GM21576 (cell line): ENCODE data around the gene PTPN1.
"Not testable (repeated sequence)": the region's sequence is repeated elsewhere in the genome, so short reads cannot be mapped to it uniquely, and the experiment has no call there.

Experiments used
- ATAC-seq: cut with Tn5 transposase; IDR thresholded peaks from one replicate; pipeline ENCODE4 v1.9.1; 2021; ENCODE audit warnings: mild to moderate bottlenecking, moderate library complexity; ENCODE audit not compliant: unreplicated experiment

PTPN1 gene

DNA sequence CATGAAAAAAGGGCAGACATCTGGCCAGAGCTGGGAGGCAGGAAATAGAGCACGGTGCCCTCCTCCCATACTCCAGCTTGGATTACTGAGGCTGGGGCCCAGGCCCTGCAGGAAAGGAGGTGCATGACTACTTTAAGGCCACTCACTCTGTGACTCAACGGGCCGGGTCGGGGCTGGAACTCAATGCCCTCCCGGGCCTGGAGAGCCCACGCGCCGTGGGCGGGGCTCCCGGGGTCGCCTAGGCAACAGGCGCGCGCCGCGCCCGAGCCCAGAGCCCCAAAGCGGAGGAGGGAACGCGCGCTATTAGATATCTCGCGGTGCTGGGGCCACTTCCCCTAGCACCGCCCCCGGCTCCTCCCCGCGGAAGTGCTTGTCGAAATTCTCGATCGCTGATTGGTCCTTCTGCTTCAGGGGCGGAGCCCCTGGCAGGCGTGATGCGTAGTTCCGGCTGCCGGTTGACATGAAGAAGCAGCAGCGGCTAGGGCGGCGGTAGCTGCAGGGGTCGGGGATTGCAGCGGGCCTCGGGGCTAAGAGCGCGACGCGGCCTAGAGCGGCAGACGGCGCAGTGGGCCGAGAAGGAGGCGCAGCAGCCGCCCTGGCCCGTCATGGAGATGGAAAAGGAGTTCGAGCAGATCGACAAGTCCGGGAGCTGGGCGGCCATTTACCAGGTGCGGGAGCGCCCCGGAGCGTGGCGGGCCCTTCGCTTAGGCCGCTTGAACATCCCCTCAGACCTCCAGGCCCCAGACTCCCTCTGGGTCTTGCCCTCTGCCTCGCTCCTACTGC is at the start of gene PTPN1:
TSS of gene PTPN1 (plus strand) at position 461 of the 783 bp plus-strand sequence. CDS start at position 606, 145 bp downstream.
- ATAC-seq, result peak; percentile 88

DNA sequence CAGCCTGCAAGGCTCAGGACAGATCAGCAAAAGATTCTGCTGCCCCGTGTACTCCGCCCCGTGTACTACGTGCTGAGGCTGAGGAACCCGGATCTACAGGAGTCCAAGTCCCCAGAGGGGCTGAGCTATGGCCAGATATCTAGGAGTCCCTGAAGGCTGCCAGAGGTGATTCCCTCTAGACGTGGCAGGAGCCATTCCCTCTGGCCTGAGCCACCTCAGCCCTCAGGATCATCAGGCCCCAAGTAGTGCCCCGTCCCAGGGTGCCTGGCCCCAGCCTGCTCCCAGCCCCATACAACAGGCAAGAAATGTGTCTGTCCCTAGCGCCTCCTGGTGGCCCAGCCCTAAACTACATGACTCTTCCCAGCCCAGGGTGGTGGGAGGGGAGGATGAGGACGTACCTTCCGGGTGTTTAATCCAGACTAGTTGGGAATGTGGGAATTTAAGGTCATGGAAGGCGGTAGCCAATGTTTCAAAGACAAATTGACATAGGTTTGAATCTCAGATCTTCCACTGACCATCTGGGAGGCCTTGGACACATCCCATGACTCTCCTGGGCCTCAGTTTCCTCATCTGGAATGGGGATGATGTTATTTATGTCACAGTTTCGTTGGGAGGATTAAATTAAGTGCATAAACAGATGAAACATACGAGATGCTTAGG is 49.4 kb upstream of the PTPN1 start:
- ATAC-seq, result no peak

- ATAC-seq, result no peak
Measured at GRCh38 chr20:50462093-50462690, 48.0 kb upstream of the PTPN1 start.

DNA sequence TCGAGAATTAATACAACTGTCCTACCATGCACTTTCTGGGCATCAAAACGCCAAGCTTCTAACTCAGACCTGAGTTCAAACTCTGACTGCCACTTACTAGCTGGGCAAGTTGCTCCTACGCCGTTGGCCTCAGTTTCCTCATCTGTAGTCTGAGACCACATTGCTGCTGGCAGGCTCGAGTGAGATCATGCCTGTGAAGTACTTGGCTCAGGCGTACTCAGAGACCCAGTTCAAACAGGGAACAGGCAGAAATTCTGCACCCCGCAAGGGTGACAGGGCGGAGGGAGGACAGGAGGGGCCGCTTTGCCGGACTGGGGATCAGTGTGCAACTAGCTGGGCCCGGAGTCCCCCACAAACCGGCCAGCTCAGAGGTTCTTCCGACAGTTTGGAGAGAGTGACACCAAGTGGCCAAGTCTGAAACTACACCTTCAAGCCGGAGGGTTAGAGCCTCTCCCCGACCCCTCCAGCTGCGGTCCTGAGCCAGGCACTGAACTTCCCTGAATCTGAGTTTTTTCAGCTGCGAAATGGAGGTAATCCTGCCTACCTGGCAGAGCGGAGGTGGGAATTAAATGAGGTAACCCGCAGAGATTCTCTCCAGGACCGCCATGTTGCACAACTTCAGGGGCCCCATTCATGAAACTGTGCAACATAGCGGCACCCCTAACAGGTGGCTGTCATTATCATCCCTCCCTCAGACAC is 46.0 kb upstream of the PTPN1 start:
- ATAC-seq, result peak; percentile 66

DNA sequence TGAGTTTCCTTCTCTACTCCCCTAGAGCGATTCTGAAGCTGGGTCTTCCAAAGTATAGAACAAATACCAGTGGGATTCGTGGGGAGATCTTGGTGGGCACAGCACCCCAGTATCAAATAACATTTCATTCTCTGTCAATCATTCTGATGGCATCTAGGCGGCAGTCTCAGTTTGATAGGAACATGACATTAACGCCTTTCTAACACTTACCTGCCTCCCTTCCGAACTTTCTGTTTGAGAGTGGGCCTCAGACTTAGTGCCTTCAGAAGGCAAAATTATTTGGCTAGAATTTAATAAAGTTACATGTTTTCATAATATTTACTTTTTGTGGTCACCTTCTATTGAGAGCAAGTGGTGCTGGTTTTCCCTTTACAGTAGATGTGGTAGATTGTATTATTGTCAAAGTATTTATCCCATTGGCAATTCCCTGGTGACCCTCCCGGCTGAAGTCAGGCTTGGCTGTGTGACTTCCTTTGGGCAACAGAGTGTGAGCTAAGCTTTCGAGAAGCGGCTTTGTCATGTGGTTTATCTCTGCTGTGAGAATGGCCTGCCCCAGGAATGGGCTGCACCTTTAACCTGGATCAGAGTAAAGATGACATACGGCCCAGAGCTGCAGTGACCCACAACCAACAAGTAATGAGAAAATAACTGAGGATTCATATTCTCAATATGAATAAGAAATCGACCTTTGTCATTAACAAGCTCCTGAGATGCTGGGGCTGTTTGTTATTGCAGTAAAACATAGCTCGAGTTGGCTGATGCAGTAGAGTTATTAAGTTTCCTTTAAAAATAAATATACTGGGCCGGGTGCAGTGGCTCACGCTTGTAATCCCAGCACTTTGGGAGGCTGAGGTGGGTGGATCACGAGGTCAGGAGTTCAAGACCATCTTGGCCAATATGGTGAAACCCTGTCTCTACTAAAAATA is 45.2 kb upstream of the PTPN1 start:
- ATAC-seq, result no peak

GRCh38 chr20:50467174-50467573 is 43.0 kb upstream of the PTPN1 start:
- no peak for ATAC-seq

- ATAC-seq, result no peak
Measured at GRCh38 chr20:50467718-50468356, 42.3 kb upstream of the PTPN1 start.

GRCh38 chr20:50468378-50468798 is 41.8 kb upstream of the PTPN1 start:
- no peak for ATAC-seq

- no peak for ATAC-seq
Measured at GRCh38 chr20:50469176-50469723, 40.9 kb upstream of the PTPN1 start.

GRCh38 chr20:50469796-50470195 is 40.4 kb upstream of the PTPN1 start:
- ATAC-seq, result no peak

DNA sequence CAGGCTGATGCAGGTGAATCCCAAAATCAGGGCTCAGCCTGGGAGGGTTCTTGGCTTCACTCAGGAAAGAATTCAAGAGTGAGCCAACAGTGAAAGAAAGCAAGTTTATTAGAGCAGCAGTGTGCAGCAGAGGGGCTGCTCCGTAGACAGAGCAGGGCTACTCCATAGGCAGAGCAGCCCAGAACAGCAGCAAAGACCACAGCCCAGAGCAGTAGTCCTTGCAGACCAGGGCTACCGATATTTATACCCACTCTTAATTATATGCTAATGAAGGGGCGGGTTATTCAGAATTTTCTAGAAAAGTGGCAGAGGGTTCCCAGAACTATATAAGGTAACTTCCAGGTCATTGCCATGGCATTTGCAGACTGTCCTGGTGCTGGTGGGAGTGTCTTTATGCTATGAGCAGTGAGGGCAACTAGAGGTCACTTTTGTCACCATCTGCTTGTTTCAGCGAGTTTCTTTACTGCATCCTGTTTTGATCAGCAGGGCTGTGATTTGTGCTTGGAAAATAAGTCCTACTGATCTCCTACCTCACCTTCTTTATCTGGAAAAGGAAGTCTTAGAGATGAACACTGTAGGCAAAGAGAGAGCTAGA is 39.8 kb upstream of the PTPN1 start:
- ATAC-seq, result no peak

DNA sequence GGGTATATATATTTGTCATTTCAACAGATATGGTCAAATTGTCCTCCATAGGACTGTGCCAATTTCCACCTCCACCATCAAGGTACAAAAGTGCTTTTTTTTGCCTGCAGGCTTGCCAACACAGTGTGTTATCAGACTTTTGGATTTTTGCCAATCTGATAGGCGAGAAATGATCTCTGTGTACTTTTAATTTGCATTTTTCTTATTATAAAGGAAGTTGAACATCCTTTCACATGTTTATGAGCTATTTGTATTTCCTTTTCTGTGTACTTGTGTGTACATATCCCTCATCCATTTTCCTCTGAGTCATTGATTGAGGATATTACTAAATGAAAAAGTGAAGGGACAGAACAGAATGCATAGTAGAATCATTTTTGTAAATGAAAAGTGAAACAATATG is 39.0 kb upstream of the PTPN1 start:
- no peak for ATAC-seq

DNA sequence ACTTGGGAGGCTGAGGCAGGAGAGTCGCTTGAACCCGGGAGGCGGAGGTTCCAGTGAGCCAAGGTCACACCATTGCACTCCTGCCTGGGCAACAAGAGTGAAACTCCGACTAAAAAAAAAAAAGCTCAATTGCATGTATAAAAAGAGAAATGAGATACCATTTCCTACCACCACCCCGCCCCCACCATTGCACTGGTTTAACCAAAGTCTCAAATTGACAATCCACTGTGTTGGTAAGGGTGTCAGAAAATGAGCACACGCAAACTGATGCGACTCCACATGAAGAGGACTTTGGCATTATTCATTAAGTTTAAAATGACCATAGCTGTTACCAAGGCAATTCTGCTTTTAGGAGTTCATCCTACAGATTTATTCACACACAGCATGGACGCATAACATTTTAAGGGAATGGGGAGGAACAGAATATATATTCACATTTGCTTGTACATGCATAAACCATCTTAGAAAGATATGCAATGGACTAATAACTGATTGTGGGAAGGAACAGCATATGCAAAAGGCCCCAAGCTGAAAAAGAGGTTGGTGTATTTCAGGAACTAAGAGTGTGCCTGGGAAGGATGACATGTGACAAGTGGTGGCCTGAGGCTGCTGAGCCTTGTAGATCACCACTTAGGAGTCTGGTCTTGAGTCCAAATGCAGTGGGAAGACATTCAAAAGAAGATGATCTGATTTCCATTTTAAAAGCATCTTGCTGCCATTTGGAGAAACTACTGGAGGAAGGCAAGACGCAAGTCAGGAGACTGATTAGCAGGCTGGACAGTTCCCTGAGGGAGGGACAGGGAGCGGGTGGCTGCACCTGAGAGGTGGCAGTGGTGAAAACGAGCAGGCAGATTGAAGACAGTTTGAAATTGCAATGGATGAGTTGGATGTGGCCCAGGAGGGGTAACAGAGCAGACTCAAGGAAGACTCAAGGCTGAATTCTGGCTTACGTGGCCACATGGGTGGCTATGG is 37.2 kb upstream of the PTPN1 start:
- ATAC-seq, result no peak

DNA sequence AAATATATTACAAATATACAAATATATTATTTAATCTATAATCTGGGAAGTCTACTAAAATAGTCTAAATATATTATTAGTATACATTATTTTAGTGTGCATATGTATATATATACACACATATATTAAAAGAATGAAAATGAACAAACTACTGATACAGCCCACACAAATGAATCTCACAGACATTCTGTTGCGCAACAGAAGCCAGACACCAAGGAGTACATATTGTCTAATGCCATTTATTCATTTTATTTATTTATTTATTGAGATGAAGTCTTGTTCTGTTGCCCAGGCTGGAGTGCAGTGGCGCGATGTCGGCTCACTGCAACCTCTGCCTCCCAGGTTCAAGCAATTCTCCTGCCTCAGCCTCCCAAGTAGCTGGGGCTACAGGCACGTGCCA is 35.8 kb upstream of the PTPN1 start:
- ATAC-seq, result not testable (repeated sequence)

DNA sequence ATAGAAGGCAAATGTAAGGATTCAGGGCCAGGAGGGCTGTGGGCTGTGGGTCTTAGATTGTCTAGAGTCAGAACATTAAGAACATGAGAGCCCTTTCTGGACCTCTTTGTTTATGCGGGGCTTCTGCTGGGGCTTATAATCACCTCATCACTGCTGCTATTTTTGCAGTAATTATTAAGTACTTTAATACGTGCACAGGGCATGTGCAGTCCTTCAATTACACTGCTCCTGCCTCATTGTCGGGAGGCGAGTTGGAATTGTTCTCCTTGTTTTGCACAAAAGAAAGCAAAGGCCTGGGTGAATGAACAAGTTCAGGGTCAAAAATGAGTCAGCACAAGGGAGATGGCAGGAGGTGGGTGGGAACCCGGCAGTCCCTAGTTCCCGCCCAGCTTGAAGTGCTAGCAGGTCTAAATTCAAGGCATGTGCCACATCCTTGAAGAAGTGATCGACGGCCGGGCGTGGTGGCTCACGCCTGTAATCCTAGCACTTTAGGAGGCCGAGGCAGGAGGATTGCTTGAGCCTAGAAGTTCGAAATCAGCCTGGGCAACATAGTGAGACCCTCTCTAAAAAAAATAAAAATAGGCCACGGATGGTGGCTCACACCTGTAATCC is 34.4 kb upstream of the PTPN1 start:
- ATAC-seq, result no peak

DNA sequence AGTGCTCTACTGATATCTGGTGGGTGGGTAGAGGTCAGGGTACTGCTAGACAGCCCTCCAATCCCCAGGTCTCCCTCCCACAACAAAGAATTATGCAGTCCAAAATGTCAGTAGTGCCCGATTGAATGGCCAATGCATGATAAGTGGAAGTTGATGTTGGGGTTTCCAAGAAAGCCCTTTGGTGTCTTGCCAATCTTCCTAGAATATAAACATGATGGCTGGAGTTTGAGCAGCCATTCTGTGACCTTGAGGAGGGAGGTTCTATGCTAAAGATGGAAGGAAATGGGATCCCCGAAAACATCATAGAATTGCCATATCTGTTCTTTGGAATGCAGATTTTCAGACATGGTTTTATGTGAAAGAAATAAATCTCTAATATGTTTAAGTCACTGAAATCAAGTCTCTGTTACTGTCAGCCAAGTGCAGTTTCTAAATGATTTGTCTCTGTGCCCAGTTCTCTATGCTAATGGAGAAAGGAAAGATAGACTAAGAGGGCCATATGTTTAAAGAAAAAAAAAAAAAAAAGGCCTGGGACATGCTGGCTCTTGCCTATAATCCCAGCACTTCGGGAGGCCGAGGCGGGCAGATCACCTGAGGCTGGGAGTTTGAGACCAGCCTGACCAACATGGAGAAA is 32.8 kb upstream of the PTPN1 start:
- no peak for ATAC-seq
